ENCODE measurements around the gene ENTPD7. TPM values are rescaled to one million over a fixed set of nuclear protein-coding genes. Genes with fewer than 3 reads are reported as not detected.

Gene ENTPD7
- total and polyA plus RNA-seq, 9 of the 15 experiments (the other 6 are each of a cell fraction or from before 2014, with no cell fraction given): 1.4 to 13.9 (median 8.5) TPM

- TF ChIP-seq ZNF518B (CRISPR knock-in tag; IDR thresholded peaks at IDR 0.05) (no peak), CBX1 (IDR thresholded peaks at IDR 0.05; ENCODE audit: low read depth) (no peak), ZNF398 (CRISPR knock-in tag; IDR thresholded peaks at IDR 0.05) (no peak), ZNF316 (IDR thresholded peaks at IDR 0.05) (peak; percentile 93), ZNF212 (CRISPR knock-in tag; IDR thresholded peaks at IDR 0.05) (no peak), PTRF (tag; IDR thresholded peaks at IDR 0.05) (no peak), CREB1 (IDR thresholded peaks at IDR 0.05) (no peak), CREB1 (CRISPR knock-in tag; IDR thresholded peaks at IDR 0.05) (no peak), ZSCAN29 (IDR thresholded peaks at IDR 0.05) (no peak), SRSF3 (IDR thresholded peaks at IDR 0.05; ENCODE audit: insufficient read depth, low read length) (no peak), POLR2AphosphoS2 (IDR thresholded peaks at IDR 0.05; ENCODE audit: low read length) (no peak), SMAD3 (CRISPR knock-in tag; conservative IDR thresholded peaks at IDR 0.05) (no peak)
- TF ChIP-seq, protein P1, sequence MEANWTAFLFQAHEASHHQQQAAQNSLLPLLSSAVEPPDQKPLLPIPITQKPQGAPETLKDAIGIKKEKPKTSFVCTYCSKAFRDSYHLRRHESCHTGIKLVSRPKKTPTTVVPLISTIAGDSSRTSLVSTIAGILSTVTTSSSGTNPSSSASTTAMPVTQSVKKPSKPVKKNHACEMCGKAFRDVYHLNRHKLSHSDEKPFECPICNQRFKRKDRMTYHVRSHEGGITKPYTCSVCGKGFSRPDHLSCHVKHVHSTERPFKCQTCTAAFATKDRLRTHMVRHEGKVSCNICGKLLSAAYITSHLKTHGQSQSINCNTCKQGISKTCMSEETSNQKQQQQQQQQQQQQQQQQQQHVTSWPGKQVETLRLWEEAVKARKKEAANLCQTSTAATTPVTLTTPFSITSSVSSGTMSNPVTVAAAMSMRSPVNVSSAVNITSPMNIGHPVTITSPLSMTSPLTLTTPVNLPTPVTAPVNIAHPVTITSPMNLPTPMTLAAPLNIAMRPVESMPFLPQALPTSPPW (CRISPR knock-in tag; IDR thresholded peaks at IDR 0.05): peak; percentile 35; the same call in 1 of the 2 replicates
- TF ChIP-seq, protein P2, sequence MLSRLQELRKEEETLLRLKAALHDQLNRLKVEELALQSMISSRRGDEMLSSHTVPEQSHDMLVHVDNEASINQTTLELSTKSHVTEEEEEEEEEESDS (CRISPR knock-in tag; IDR thresholded peaks at IDR 0.05): no peak
These were observed 49.2 kb downstream of the ENTPD7 start (continued) for GRCh38 chr10:99708428-99709012.
